ENCODE results near the gene HLA-DQB1.
A peak's percentile ranks its signal among the peaks of the same experiment; 100 is the strongest.

Gene HLA-DQB1

GRCh38 chr6:32669893-32670292 lies 3.4 kb upstream of the HLA-DQB1 start:
- no peak for DNase-seq
- Histone ChIP-seq H3K79me2 (ENCODE audit: insufficient read depth, low read length) (no peaks in the 10 kb centered on the region), H3K36me3 (ENCODE audit: insufficient read depth, low read length) (no peaks in the 10 kb centered on the region), H2AFZ (ENCODE audit: low read depth, low read length) (no peak overlapping the region), H3K4me1 (ENCODE audit: insufficient read depth, low read length) (no peaks in the 10 kb centered on the region), H3K27me3 (ENCODE audit: insufficient read depth, low read length, poor library complexity) (no peaks in the 10 kb centered on the region), H3K9me3 (ENCODE audit: insufficient read depth, low read length, severe bottlenecking) (peaks cover 14% of the 10 kb centered on the region), H3K4me3 (ENCODE audit: low read depth in 1 of 2, low read length in 2 of 2) (no peak overlapping the region), H3K9ac (ENCODE audit: low read depth, low read length) (no peak overlapping the region), H4K20me1 (ENCODE audit: insufficient read depth, low read length) (no peaks in the 10 kb centered on the region), H3K27ac (ENCODE audit: low read length) (no peak overlapping the region), H3K4me2 (ENCODE audit: insufficient read depth, low read length) (no peak overlapping the region)
- no peak for ATAC-seq (ENCODE audit: insufficient read depth, low read depth)
- TF ChIP-seq, protein P1, sequence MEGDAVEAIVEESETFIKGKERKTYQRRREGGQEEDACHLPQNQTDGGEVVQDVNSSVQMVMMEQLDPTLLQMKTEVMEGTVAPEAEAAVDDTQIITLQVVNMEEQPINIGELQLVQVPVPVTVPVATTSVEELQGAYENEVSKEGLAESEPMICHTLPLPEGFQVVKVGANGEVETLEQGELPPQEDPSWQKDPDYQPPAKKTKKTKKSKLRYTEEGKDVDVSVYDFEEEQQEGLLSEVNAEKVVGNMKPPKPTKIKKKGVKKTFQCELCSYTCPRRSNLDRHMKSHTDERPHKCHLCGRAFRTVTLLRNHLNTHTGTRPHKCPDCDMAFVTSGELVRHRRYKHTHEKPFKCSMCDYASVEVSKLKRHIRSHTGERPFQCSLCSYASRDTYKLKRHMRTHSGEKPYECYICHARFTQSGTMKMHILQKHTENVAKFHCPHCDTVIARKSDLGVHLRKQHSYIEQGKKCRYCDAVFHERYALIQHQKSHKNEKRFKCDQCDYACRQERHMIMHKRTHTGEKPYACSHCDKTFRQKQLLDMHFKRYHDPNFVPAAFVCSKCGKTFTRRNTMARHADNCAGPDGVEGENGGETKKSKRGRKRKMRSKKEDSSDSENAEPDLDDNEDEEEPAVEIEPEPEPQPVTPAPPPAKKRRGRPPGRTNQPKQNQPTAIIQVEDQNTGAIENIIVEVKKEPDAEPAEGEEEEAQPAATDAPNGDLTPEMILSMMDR (IDR thresholded peaks at IDR 0.05; ENCODE audit: borderline replicate concordance, extremely low read depth, low read length, poor library complexity, severe bottlenecking): no peak
- no peak for TF ChIP-seq EZH2 (IDR thresholded peaks at IDR 0.05; ENCODE audit: borderline replicate concordance, low read depth, low read length, severe bottlenecking)

GRCh38 chr6:32669240-32669639 lies 2.8 kb upstream of the HLA-DQB1 start:
- TF ChIP-seq EZH2 (IDR thresholded peaks at IDR 0.05; ENCODE audit: borderline replicate concordance, low read depth, low read length, severe bottlenecking): no peak
- TF ChIP-seq, protein P1 (IDR thresholded peaks at IDR 0.05; ENCODE audit: borderline replicate concordance, extremely low read depth, low read length, poor library complexity, severe bottlenecking): no peak
- Histone ChIP-seq H3K36me3 (ENCODE audit: insufficient read depth, low read length) (no peaks in the 10 kb centered on the region), H4K20me1 (ENCODE audit: insufficient read depth, low read length) (no peaks in the 10 kb centered on the region), H3K9ac (ENCODE audit: low read depth, low read length) (no peak overlapping the region), H3K4me2 (ENCODE audit: insufficient read depth, low read length) (no peak overlapping the region), H3K4me1 (ENCODE audit: insufficient read depth, low read length) (no peaks in the 10 kb centered on the region), H3K27ac (ENCODE audit: low read length) (no peak overlapping the region), H3K4me3 (ENCODE audit: low read depth in 1 of 2, low read length in 2 of 2) (no peak overlapping the region), H3K79me2 (ENCODE audit: insufficient read depth, low read length) (no peaks in the 10 kb centered on the region), H3K9me3 (ENCODE audit: insufficient read depth, low read length, severe bottlenecking) (peaks cover 14% of the 10 kb centered on the region), H3K27me3 (ENCODE audit: insufficient read depth, low read length, poor library complexity) (no peaks in the 10 kb centered on the region), H2AFZ (ENCODE audit: low read depth, low read length) (no peak overlapping the region)
- no peak for DNase-seq
- no peak for ATAC-seq (ENCODE audit: insufficient read depth, low read depth)

DNA sequence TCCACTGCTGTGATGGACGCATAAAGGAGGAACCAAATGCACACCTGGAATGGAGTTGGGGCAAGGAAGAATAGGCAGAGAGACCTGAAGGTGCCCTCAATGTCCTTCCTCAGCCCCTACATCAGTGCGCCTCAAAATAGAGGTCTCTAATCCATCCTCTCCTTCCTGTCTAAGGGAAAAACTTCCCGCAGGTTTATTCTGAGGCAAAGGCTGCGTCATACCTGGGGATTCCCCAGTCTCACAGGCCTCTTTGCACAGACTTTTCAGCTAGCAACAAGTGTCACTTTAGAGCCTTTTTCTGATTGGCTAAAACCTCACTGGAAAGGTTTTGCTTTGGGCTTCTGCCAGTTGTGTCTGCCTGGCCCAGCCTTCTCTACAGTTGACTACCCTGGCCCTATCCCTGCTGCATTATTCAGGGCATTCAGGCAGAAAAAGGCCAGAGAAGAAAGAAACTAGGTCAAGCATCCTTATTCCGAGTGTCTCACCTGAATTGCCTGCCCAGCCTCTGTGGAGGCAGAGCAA lies 1.8 kb upstream of the HLA-DQB1 start:
- H3K9me3 ChIP-seq (ENCODE audit: insufficient read depth, low read length, severe bottlenecking): peaks cover 14% of the 10 kb centered on the region
- ATAC-seq (ENCODE audit: insufficient read depth, low read depth) (peak; percentile 27; the same call in 1 of the 3 replicates), DNase-seq (no peak)
- H3K4me2 ChIP-seq (ENCODE audit: insufficient read depth, low read length): no peak overlapping the region
- H3K36me3 ChIP-seq (ENCODE audit: insufficient read depth, low read length): no peaks in the 10 kb centered on the region
- H3K79me2 ChIP-seq (ENCODE audit: insufficient read depth, low read length): no peaks in the 10 kb centered on the region
- no peaks in the 10 kb centered on the region for H4K20me1 ChIP-seq (ENCODE audit: insufficient read depth, low read length)
- no peak overlapping the region for H3K9ac ChIP-seq (ENCODE audit: low read depth, low read length)
- TF ChIP-seq EZH2 (IDR thresholded peaks at IDR 0.05; ENCODE audit: borderline replicate concordance, low read depth, low read length, severe bottlenecking): no peak
- TF ChIP-seq, protein P1 (IDR thresholded peaks at IDR 0.05; ENCODE audit: borderline replicate concordance, extremely low read depth, low read length, poor library complexity, severe bottlenecking): no peak
- no peak overlapping the region for H3K27ac ChIP-seq (ENCODE audit: low read length)
- H2AFZ ChIP-seq (ENCODE audit: low read depth, low read length): no peak overlapping the region
- H3K4me3 ChIP-seq (ENCODE audit: low read depth in 1 of 2, low read length in 2 of 2): no peak overlapping the region
- no peaks in the 10 kb centered on the region for H3K4me1 ChIP-seq (ENCODE audit: insufficient read depth, low read length)
- no peaks in the 10 kb centered on the region for H3K27me3 ChIP-seq (ENCODE audit: insufficient read depth, low read length, poor library complexity)

DNA sequence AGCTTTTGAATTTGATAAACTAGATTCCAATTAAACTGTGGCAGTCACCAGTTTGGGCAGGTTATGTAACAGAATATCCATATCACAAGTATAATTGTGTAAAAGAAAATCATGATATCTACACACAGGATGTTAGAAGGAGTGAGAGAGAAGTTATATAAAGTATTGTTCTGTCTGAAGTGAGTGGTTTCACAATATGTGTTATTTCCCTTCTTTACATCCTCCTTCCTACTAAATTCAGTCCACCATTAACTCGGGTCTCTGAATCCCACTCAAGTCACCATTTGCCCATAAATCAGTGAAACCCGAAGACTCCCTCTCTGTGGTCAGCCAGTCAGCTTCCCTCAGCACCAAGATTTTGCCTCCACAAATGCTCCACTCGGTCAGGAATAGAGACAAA lies 796 bp downstream of the HLA-DQB1 start:
- no peaks in the 10 kb centered on the region for H3K79me2 ChIP-seq (ENCODE audit: insufficient read depth, low read length)
- H2AFZ ChIP-seq (ENCODE audit: low read depth, low read length): no peak overlapping the region
- H3K36me3 ChIP-seq (ENCODE audit: insufficient read depth, low read length): no peaks in the 10 kb centered on the region
- no peaks in the 10 kb centered on the region for H3K4me1 ChIP-seq (ENCODE audit: insufficient read depth, low read length)
- DNase-seq: no peak
- H3K27me3 ChIP-seq (ENCODE audit: insufficient read depth, low read length, poor library complexity): no peaks in the 10 kb centered on the region
- TF ChIP-seq, protein P1 (IDR thresholded peaks at IDR 0.05; ENCODE audit: borderline replicate concordance, extremely low read depth, low read length, poor library complexity, severe bottlenecking): no peak
- TF ChIP-seq EZH2 (IDR thresholded peaks at IDR 0.05; ENCODE audit: borderline replicate concordance, low read depth, low read length, severe bottlenecking): no peak
- no peak for ATAC-seq (ENCODE audit: insufficient read depth, low read depth)
- H3K9ac ChIP-seq (ENCODE audit: low read depth, low read length): no peak overlapping the region
- no peaks in the 10 kb centered on the region for H3K9me3 ChIP-seq (ENCODE audit: insufficient read depth, low read length, severe bottlenecking)
- no peak overlapping the region for H3K4me2 ChIP-seq (ENCODE audit: insufficient read depth, low read length)
- no peak overlapping the region for H3K4me3 ChIP-seq (ENCODE audit: low read depth in 1 of 2, low read length in 2 of 2)
- H3K27ac ChIP-seq (ENCODE audit: low read length): no peak overlapping the region
- H4K20me1 ChIP-seq (ENCODE audit: insufficient read depth, low read length): no peaks in the 10 kb centered on the region

Measured in DND-41 (cell line).